GM18520 (cell line): Measurements from ENCODE around the gene NR1D1.

Source experiments
- ATAC-seq: cut with Tn5 transposase; IDR thresholded peaks from one replicate; pipeline ENCODE4 v1.9.1; 2021; ENCODE audit not compliant: unreplicated experiment

The NR1D1 gene

DNA sequence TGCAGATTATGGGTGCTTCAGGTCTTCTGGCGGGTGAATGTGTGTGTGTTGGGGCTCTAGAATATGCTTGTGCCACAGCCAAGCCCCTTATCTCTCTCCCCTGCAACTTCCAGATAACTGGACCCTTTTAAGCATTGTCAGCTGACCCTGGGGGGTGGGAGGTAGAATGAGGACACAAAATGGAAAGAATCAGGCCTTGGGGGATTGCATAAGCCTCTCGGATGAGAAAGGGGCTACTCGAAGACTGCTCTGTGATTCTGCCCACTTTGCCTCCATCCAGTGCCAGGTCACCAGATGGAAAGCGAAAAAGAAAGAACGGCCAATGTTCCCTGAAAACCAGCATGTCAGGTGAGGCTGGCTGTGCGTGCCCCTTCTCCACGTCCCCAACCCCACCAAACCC lies 23.8 kb downstream of the NR1D1 start:
- ATAC-seq, result no peak

DNA sequence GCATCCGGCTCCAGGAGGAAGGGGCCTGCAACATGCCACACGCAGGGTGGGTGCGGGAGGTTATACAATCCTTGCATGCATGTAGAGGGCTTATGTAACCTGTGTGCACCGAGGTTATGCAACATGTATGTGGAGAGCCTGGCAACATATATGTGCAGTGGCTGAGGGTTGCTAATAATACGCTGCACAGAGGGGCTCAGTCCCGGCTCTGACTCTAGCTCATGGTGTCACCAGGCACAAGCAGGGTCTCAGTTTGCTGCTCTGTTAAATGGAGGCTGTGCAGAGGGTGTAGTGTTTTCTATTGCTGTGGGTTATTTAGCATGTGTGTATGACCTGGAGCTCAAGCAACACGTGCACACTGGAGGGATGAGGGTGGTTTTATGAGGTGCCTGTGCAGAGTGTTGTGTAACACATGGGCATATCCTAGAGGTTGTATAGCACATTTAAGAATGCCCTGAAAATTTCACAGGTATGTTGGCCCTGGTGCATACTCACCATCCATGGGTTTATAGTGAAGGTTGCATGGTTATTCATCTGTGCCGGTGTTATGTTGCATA lies 24.4 kb downstream of the NR1D1 start:
- ATAC-seq, result no peak

DNA sequence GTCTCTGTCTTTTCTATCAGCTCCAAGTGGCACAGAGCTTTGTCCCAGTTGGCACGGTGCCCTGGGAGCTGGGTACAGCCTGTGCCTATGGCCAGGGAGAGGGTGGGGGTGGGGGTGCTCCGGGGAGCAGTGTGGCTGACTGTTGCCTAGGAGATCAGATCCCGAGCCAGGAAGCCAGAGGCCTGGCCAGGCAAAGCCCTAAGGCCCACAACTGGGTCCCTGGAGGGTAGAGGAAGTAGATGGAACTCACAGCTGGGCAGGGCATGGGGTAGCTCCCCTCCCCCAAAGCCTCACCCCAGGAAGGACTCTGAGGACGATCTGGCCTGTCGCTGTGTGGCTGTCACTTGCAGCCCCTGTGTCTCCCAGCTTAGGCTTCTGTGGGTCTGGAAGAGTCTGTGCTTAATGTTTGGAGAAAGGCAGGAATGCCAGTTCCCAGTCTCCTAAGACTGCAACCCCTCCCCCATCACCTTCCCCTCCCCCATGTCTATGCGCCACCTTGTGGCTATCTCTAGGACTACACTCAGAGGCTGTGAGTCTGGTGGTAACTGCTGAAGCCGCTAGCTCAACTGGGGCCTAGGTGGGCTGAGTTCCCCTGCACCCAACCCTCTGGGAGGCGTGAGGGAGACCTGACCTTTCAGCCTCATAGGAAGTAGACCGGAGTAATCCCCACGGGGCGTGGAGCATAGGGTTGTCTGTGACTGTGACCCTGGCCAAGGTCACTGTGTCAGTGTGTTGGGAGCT lies 25.0 kb downstream of the NR1D1 start:
- ATAC-seq, result no peak

DNA sequence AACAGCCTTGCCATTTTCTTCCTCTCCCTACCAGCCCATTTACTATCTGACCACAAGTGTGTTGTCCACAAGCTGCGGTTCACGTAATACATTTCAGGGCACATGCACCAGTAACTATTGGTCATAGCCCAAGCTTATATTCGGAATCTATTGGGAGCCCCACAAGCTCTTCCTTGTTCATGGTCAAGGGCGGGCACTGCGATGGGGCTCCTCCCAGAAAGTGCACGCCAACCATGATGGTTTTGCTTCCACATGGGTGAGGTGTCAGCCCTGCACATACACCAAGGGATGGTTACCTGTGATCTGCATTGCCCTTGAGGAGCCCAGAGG lies 25.6 kb downstream of the NR1D1 start:
- ATAC-seq, result no peak

DNA sequence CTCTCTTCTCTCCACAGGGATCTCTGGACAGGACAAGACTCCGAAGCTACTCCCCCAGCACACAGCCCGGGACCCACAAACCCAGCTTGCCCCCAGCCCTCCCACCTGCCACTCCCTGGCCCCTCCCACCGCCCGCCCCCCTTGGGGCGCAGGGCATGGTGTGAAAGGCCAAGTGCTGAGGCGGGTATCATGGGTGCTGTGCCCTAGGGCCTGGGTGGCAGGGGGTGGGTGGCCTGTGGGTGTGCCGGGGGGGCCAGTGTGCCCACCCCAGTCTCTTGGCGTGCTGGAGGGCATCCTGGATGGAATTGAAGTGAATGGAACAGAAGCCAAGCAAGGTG lies 26.2 kb downstream of the NR1D1 start:
- no peak for ATAC-seq

DNA sequence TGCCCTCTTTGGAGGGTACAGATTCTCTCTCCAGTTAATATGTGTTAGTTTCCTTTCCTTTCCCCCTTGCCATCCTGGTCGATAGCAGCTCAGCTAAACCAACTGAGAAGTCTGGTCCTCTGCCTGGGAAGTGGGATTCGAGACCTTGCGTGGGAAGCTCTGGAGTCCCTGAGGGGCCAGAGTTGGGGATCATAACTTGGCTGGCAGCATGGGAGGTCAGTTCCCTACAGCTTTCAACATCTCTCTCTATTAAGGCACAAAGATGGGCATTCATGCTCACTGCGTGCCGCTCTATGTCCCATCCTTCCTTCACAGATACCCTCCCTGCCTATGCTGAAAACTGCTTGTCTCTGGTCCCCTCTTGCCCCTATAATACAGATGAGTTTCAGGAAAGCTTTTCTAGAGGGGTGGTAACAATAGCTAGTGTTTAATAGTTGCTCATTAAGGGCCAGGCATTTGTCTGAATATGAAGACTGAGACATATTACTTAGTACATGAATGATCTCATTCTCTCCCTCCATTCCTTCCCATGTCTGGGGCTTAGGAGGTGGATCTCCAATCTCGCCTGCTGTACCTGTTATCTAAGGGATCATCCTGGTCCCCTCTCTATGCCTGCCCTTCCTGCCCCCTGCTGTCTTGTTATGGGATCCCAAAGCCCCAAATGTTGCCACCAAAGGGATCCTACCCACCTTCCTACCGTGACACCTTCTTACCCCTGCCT lies 26.8 kb downstream of the NR1D1 start:
- no peak for ATAC-seq

DNA sequence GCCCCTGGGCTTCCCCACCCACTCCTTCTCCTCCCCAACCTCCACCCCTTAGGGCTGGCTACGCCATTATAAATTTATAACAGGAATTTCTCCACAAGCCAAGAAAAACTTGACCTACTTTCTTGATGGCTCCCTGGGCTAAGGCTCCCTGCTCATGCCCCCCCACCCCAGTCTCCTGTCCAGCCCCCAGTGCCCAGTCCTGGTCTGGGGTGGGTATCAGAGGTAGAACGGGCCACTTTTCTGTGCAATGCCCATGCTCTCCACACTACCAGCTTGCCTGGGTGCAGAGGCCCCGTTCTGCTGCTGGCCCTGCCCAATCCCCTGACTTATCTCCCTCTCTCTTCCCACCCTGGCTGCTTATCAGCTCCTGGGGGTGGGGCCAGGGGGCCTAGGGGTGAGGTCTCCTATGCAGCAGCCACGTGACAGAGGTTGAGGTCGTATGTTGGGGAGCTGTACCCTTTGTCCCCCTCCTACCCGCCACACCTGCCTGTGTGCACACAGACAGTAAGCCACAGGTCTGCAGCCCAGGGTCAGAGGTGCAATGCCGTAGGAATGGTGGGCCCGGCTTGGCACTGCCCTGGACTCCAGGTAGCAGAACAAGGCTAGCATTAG lies 27.5 kb downstream of the NR1D1 start:
- no peak for ATAC-seq

DNA sequence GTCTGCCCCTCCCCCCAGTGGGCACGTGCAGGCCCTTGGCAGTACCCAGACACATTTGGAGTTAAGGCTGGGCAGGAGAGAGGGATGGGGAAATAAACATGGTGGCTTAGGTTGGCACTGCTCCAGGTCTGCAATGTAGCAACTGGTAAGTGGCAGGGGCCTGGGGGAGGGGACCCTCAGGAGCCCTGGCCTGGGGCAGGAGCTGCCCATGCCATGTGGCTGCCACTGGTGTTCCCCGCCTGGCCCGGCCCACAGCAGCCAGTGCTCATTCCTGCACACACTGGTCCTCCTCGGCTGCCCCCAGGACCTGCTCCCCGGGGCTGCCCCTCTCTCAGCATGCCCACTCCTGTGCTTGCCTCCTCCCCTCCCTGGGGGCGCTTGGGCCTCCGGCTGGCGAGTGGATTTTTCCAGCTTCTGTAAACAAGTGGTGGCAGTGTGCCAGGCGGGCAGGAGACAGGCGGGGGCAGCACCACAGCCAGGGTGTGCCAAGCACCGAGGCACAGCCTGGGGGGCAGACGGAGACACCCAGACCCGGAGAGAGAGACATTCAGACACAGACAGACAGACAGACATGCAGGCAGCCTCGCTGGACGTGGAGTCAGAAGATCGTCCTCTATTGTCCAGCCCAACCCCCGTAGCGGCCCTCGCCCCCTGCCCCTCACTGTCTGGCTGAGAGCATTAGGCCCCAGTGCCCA lies 28.2 kb downstream of the NR1D1 start:
- no peak for ATAC-seq

DNA sequence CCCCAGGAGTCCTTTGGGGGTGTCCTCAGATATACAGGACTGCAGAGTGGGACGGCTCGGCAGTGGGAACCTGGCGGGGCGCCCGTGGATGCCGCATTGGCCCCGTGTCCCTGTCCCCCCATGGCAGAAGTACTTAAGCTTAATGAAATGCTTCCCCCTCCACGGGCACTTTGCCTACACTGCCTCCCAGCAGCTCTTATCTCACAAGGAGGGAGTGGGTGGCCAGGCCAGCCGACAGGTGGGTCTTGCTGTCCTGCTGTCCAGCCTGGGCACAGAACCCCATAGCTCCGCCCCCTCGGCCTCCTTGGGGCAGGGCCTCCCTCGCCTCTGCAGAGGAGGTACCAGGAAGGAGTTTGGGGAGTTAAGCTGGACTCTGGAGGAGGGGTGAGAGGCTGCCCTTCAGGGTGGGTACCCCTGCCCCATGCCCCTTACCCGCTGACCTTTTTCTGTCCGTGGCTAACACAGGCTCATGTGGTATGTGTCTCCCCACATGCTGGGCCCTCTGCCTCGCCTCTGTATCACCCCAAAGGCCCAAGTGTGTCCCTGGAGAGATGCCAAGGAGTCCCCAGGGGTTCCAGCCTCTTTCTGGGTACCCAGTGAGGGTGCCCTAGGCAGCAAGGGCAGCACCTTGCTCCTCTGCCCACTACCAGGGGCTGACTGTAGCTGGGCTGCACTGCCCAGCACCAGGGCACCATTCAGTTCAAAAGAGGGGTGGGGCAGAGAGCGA lies 28.9 kb downstream of the NR1D1 start:
- no peak for ATAC-seq

DNA sequence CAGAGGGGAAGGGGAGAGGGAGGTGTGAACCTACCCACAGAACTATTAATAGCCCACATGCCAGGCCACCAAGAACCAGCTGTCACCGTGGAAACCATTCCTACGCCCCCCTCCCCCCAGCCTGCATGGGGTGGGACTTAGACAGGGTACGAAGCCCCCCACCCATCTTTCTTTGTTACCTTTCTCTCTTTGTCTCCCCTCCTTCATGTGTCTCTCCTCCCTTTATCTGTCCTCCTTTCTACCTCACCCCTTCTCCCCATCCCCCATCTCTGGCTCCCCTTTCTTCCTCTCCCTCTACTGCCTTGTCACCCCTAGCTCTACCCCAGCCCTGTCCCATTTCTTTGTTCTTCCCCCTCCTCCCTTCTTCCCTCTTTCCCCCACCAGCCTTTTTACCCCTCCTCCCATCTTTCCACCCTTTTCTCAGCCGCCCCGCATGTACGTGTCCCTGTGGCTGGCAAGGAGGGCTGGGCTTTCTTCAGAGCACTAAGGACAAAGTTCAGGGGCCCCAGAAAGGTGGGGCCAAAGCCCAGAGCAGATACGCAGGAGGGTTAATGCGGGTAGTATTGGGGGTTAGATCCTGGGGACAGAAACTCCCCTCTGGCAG lies 29.6 kb downstream of the NR1D1 start:
- no peak for ATAC-seq

DNA sequence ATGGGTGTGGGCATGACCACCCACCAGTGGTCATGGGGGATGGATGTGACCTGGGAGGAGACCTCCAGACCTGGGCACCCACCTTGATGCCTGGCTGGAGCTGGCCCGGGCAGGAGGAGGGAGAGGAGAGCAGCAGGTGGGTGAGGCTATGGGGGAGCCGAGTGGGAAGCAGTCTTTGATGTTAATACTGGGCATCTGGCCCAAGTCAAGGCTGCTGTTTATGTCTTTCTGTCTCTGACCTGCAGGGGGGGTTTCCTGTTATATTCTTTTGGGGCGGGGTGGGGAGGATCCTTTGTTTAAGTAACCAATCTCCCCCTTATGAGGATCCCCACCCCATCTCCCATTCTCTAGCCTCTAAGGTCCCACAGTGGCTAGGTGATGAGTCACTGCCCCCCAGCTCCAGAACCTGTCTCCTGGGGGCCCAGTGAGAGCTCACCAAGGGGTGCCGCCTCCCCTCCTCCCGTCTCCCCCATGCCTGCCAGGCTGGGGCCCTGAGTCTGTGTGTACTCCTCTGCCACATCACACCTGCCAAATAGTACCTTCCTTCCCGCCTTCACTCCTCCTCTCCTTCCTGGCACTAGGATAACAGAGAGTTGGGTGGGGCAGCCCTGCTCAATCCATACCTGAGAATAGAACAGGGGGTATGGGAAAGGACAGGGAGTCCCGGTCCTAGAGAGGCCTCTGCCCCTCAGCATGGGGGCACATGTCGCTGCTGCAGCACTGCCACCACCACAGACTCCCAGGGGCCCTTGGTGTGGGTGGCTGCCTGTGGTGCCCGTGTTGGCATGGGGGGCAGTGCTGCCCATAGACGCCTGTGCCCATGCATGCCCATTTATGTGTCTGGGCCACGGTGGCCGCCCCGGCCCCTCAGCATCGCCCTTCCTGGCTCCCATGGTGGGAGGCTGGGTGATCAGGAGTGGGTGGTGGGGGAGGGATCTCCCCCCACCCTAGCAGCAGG lies 30.4 kb downstream of the NR1D1 start:
- no peak for ATAC-seq

DNA sequence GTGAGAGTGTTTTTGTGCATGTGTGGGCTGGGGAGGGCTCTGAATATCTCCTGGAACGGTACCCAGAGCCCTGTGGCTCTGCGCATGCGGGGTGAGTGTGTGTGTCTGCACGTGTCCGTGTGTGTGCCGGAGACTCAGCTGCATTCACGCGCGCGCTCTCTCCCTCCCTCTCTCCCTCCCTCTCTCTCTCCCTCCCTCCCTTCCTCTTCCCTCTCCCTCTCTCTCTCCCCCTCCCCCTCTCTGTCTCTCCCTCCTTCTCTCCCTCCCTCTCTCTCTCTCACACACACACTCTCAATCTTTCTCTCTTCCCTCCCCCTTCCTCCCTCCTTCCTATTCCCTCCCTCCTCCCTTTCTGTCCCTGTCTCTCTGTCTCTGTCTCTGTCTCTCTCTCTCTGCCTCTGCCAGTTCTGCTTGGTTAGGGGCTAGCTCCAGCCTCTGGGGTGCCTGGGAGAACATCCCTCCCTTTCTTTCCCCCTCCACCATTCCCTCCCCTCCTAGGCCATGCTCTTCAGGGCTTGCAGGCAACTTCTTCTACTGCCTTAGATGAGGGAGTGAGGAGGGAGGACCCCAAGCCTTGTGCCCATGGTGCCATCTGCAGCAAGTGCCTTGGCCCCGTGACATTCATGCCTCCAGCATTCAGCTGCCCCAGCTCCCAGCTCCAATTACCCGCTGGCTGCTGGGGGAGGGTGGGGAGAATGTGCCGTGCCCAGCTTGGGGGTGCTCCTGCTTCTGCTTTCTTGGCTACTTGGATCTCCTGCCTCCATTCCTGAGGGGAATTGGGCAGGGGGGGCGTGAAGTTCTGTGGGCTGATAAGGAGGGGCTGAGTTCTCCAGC lies 31.3 kb downstream of the NR1D1 start:
- no peak for ATAC-seq

DNA sequence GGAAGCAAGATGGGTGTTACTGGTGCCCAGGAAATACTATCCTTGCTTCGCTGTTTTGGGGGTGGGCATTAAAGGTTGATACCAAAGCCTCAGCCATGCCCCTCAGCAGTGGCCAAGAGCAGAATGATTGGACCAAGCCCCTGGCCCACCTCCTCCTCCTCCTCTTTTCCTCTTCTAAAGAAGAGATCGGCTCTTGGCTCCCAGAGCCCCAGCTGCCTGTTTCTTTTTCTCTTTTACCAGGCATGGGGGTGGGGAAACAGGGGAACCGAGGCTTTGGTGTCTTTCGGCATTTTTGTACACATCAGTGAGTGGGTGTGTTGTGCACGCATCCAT lies 31.8 kb downstream of the NR1D1 start:
- no peak for ATAC-seq

DNA sequence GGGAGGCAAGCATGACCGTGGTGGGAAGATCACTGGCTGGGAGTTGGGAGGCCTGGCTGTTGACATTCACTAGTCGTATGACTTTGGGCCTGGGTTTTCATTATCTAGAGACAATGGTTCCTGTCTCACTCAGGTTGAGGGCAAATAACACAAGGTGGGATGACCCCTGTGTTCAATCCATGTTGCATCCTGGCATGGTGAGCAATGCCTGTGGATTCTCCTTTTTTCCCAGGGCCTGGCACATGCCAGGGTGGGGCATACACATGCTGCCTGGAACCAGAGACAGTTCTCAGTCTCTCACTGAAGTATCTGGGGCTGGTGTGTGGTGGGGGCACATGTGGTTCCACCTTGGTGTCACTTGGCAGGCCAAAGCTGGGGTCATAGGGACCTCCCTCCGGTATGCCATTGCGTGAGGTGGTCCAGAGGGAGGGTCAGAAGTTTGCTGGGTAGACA lies 32.2 kb downstream of the NR1D1 start:
- ATAC-seq, result no peak

DNA sequence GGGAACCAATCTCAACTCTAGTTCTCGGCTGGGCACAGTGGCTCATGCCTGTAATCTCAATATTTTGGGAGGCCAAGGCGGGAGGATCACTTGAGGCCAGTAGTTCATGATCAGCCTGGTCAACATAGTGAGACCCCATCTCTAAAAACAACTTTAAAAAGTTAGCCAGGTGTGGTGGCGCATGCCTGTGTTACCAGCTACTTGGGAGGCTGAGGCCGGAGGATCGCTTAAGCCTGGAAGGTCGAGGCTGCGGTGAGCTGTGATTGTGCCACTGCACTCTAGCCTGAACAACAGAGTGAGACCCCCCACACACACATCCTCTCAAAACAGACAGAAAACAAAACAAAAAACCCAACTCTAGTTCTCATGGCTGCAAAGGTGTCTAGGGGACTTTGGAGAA lies 32.7 kb downstream of the NR1D1 start:
- no peak for ATAC-seq

DNA sequence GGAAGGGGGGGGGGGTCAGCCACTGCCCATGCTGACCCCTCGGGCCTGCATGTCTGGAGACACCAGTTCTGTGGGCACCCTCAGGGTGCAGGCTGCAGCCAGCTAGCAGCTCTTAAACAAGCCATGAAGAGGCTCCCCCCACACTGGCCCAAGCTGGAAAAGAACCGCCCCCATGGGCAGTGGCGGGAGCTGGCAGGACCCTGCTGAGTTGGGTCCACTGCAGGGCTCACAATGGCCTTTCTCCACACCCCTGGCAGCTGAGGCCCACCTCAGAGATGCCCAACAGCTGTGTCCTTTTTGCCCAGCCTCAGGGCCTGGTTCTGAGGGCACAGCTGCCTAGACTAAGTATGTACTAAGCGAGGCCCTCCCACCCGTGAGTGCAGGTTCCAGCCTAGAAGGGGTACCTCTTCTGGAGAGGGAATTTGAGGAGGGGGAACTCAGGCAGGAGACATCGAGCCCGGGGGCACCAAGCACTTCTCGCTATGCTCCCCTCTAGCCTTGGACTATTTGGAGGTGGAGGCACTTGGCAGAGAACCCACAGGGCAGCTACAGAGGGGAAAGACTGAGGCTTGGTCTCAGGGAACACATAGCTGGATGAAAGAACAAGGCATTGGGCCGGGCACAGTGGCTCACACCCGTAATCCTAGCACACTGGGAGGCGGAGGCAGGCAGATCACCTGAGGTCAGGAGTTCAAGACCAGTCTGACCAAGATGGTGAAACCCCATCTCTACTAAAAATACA lies 34.4 kb downstream of the NR1D1 start:
- ATAC-seq, result no peak

DNA sequence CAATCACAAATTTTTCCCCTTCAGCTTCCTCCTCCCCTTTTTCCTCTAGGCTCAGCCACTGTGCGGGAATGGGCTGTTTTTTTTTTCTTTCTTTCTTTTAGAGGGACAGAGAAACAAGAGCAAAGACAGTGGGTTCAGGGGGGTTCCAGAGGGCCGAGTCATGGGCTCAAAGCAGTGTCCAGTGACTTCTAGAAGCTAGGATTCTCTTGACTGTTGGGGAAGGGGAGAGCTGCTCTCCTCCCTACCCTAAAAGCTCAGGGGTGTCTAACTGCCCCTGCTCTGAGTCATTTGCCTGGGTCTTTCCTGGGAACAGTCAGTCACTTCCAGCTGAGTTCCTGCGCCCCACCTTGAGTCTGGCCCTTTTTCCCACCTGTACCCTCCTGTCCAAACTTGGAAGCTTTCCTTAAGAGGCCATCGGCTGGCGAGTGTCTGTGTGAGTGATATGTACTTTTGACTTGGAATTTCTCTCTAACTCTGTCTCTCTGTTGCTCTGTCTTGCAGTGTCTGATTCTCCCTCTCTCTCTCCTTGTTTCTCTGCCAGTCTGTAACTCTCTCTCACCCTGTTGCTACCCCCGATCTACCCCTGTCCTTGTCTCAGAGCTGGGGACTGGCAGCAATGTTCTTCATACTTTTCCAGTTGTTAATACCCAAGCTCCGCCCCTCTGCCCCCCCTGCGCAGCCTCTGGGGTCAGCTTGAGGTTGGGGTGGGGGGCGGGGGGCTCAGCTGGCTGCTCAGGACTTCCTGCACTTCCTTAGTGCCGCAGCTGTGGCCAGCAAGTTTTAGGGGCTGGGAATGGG lies 35.2 kb downstream of the NR1D1 start:
- ATAC-seq, result no peak
